ENCODE measurements around the gene TREM1. TPM values are rescaled to one million over a fixed set of nuclear protein-coding genes. Genes with fewer than 3 reads are reported as not detected.
"Not testable (repeated sequence)": the region's sequence is repeated elsewhere in the genome, so short reads cannot be mapped to it uniquely, and the experiment has no call there.

The TREM1 gene
- total RNA-seq, 1 experiment from 2014 or later: not detected

DNA sequence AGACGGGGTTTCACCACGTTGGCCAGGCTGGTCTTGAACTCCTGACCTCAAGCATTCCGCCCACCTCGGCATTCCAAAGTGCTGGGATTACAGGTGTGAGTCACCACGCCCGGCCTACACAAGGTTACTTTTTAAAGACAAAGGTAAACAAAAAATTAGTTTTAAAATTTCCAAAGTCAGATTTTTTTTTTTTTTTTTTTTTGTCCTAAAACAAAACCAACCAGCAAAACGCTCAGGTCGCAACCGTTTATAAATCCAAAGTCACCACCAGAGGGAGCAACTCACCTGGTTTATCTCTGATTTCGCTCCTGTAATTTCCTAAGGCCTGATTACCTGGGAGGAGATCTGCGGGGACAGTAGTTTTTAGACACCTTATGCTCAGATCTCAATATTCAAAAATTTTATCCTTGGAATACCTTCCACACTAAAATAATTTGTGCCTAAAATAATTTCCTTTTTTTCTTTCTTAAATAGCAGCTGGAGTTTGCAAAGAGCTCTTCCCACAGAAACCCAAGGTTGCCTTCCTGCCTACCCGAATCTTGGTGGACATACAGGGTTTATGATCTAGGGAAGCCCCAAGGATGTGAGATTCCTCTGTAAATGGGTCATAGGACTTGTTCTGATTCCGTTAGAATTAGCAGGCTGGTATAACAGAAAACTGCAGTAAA is 19.8 kb upstream of the TREM1 start:
- peak; percentile 83 for DNase-seq
- no peaks in the 10 kb centered on the region for H3K9me2 ChIP-seq (replicated peaks; ENCODE audit: insufficient read depth, low read length)
- no peak overlapping the region for H2AFZ ChIP-seq (ENCODE audit: low read length)
- no peak overlapping the region for H3K4me3 ChIP-seq (ENCODE audit: low read length)
- no peaks in the 10 kb centered on the region for H3K79me2 ChIP-seq (ENCODE audit: low read length)
- H4K20me1 ChIP-seq (ENCODE audit: insufficient read depth, low read depth, low read length): no peaks in the 10 kb centered on the region
- H3K27ac ChIP-seq (ENCODE audit: low read length): no peak overlapping the region
- no peak overlapping the region for H3K9ac ChIP-seq (ENCODE audit: low read length)
- no peaks in the 10 kb centered on the region for H3K4me1 ChIP-seq (ENCODE audit: low read length)
- no peaks in the 10 kb centered on the region for H3K9me3 ChIP-seq (ENCODE audit: low read length)
- H3K36me3 ChIP-seq (ENCODE audit: insufficient read depth, low read length): no peaks in the 10 kb centered on the region
- no peak overlapping the region for H3K4me2 ChIP-seq (ENCODE audit: low read depth, low read length, poor library complexity, severe bottlenecking)
- no peaks in the 10 kb centered on the region for H3K27me3 ChIP-seq (ENCODE audit: low read length)

GRCh38 chr6:41302638-41303037 is 16.2 kb upstream of the TREM1 start:
- H4K20me1 ChIP-seq (ENCODE audit: insufficient read depth, low read depth, low read length): no peaks in the 10 kb centered on the region
- H3K27me3 ChIP-seq (ENCODE audit: low read length): no peaks in the 10 kb centered on the region
- no peaks in the 10 kb centered on the region for H3K79me2 ChIP-seq (ENCODE audit: low read length)
- H3K4me2 ChIP-seq (ENCODE audit: low read depth, low read length, poor library complexity, severe bottlenecking): no peak overlapping the region
- H3K27ac ChIP-seq (ENCODE audit: low read length): no peak overlapping the region
- H3K9me2 ChIP-seq (replicated peaks; ENCODE audit: insufficient read depth, low read length): no peaks in the 10 kb centered on the region
- H3K4me3 ChIP-seq (ENCODE audit: low read length): no peak overlapping the region
- no peaks in the 10 kb centered on the region for H3K9me3 ChIP-seq (ENCODE audit: low read length)
- no peak overlapping the region for H2AFZ ChIP-seq (ENCODE audit: low read length)
- no peak overlapping the region for H3K9ac ChIP-seq (ENCODE audit: low read length)
- no peaks in the 10 kb centered on the region for H3K4me1 ChIP-seq (ENCODE audit: low read length)
- H3K36me3 ChIP-seq (ENCODE audit: insufficient read depth, low read length): no peaks in the 10 kb centered on the region
- DNase-seq: peak; percentile 42

DNA sequence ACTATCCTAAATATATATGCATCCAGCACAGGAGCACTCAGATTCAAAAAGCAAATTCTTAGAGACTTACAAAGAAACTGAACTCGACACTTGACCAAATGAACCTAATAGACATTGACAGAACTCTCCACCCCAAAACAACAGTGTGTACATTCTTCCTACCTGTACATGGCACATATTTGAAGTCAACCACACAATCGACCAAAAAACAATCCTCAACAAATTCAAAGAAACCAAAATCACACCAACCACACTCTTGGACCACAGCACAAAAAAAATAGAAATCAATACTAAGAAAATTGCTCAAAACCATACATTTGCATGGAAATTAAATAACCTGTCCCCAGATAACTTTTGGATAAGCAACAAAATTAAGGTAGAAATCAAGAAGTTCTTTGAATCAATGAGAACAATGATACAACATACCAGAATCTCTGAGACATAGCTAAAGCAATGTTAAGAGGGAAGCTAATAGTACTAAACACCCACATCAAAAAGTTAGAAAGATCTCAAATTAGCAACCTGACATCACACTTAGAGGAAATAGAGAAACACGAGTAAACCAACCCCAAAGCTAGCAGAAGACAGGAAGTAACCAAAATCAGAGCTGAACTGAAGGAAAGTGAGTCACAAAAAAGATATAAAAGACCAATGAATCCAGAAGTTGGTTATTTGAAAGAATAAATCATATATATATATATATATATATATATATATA is 12.5 kb upstream of the TREM1 start:
- no peak overlapping the region for H3K27ac ChIP-seq (ENCODE audit: low read length)

DNA sequence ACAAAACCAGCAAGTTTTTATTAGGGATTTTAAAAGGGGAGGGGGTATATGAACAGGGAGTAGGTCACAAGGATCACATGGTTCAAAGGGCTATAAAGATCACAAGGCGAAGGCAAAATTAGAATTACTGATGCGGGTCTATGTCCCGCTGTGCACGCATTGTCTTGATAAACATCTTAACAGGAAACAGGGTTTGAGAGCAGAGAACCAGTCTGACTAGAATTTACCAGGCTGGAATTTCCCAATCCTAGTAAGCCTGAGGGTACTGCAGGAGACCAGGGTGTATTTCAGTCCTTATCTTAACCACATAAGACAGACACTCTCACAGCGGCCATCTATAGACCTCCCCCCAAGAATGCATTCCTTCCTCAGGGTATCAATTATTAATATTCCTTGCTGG is 10.8 kb upstream of the TREM1 start:
- H3K27me3 ChIP-seq (ENCODE audit: low read length); H3K4me1 ChIP-seq (ENCODE audit: low read length); H3K4me2 ChIP-seq (ENCODE audit: low read depth, low read length, poor library complexity, severe bottlenecking); H3K4me3 ChIP-seq (ENCODE audit: low read length); DNase-seq; H3K79me2 ChIP-seq (ENCODE audit: low read length); H2AFZ ChIP-seq (ENCODE audit: low read length); H3K9ac ChIP-seq (ENCODE audit: low read length); H3K9me3 ChIP-seq (ENCODE audit: low read length); H3K9me2 ChIP-seq (replicated peaks; ENCODE audit: insufficient read depth, low read length); H3K36me3 ChIP-seq (ENCODE audit: insufficient read depth, low read length); H3K27ac ChIP-seq (ENCODE audit: low read length); H4K20me1 ChIP-seq (ENCODE audit: insufficient read depth, low read depth, low read length): not testable (repeated sequence)

More for the DNA sequence above, 12.5 kb upstream of the TREM1 start:
- Histone ChIP-seq H3K79me2 (ENCODE audit: low read length) (no peaks in the 10 kb centered on the region), H2AFZ (ENCODE audit: low read length) (no peak overlapping the region), H3K4me3 (ENCODE audit: low read length) (no peak overlapping the region), H3K9ac (ENCODE audit: low read length) (no peak overlapping the region), H3K9me2 (replicated peaks; ENCODE audit: insufficient read depth, low read length) (no peaks in the 10 kb centered on the region), H3K36me3 (ENCODE audit: insufficient read depth, low read length) (no peaks in the 10 kb centered on the region), H3K4me2 (ENCODE audit: low read depth, low read length, poor library complexity, severe bottlenecking) (no peak overlapping the region), H4K20me1 (ENCODE audit: insufficient read depth, low read depth, low read length) (no peaks in the 10 kb centered on the region), H3K9me3 (ENCODE audit: low read length) (no peaks in the 10 kb centered on the region), H3K4me1 (ENCODE audit: low read length) (no peaks in the 10 kb centered on the region), H3K27me3 (ENCODE audit: low read length) (no peaks in the 10 kb centered on the region)
- no peak for DNase-seq

GRCh38 chr6:41294214-41294872 is 7.9 kb upstream of the TREM1 start:
- Histone ChIP-seq H3K27ac (ENCODE audit: low read length) (no peak overlapping the region), H3K9me3 (ENCODE audit: low read length) (no peaks in the 10 kb centered on the region), H4K20me1 (ENCODE audit: insufficient read depth, low read depth, low read length) (no peaks in the 10 kb centered on the region), H3K4me2 (ENCODE audit: low read depth, low read length, poor library complexity, severe bottlenecking) (no peak overlapping the region), H3K4me1 (ENCODE audit: low read length) (no peaks in the 10 kb centered on the region), H3K4me3 (ENCODE audit: low read length) (no peak overlapping the region), H3K27me3 (ENCODE audit: low read length) (no peaks in the 10 kb centered on the region), H3K9me2 (replicated peaks; ENCODE audit: insufficient read depth, low read length) (no peaks in the 10 kb centered on the region), H3K9ac (ENCODE audit: low read length) (no peak overlapping the region), H3K36me3 (ENCODE audit: insufficient read depth, low read length) (no peaks in the 10 kb centered on the region), H3K79me2 (ENCODE audit: low read length) (no peaks in the 10 kb centered on the region), H2AFZ (ENCODE audit: low read length) (no peak overlapping the region)
- DNase-seq: no peak

DNA sequence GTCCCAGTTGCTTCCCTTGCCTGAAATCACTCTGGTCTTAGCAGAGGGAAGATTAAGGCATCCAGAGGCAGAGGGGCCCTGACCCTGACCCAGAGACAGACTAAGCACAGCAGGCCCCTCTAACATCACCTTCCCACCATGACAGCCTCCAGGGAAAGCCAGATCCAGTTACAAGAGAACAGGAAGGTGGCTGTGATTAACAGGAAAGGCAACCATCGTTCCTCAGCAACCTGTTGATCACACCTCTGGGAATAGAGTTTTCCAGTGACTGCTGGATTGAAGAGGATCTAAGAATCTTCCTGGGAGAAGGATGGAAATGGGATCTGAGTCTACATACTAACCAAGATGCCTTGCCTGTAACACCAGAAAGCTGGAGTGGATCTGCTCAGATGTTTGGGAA is 5.2 kb upstream of the TREM1 start:
- Histone ChIP-seq H3K36me3 (ENCODE audit: insufficient read depth, low read length) (no peaks in the 10 kb centered on the region), H3K4me1 (ENCODE audit: low read length) (no peaks in the 10 kb centered on the region), H3K9me3 (ENCODE audit: low read length) (no peaks in the 10 kb centered on the region), H2AFZ (ENCODE audit: low read length) (no peak overlapping the region), H3K27me3 (ENCODE audit: low read length) (no peaks in the 10 kb centered on the region), H3K79me2 (ENCODE audit: low read length) (no peaks in the 10 kb centered on the region), H4K20me1 (ENCODE audit: insufficient read depth, low read depth, low read length) (no peaks in the 10 kb centered on the region), H3K27ac (ENCODE audit: low read length) (no peak overlapping the region), H3K9ac (ENCODE audit: low read length) (no peak overlapping the region), H3K4me3 (ENCODE audit: low read length) (no peak overlapping the region), H3K4me2 (ENCODE audit: low read depth, low read length, poor library complexity, severe bottlenecking) (no peak overlapping the region), H3K9me2 (replicated peaks; ENCODE audit: insufficient read depth, low read length) (no peaks in the 10 kb centered on the region)
- DNase-seq: no peak

GRCh38 chr6:41289815-41290214 is 3.3 kb upstream of the TREM1 start:
- Histone ChIP-seq H3K4me2 (ENCODE audit: low read depth, low read length, poor library complexity, severe bottlenecking) (no peak overlapping the region), H3K4me1 (ENCODE audit: low read length) (no peaks in the 10 kb centered on the region), H3K9me2 (replicated peaks; ENCODE audit: insufficient read depth, low read length) (no peaks in the 10 kb centered on the region), H4K20me1 (ENCODE audit: insufficient read depth, low read depth, low read length) (no peaks in the 10 kb centered on the region), H3K27ac (ENCODE audit: low read length) (no peak overlapping the region), H3K79me2 (ENCODE audit: low read length) (no peaks in the 10 kb centered on the region), H3K9me3 (ENCODE audit: low read length) (no peaks in the 10 kb centered on the region), H2AFZ (ENCODE audit: low read length) (no peak overlapping the region), H3K4me3 (ENCODE audit: low read length) (no peak overlapping the region), H3K27me3 (ENCODE audit: low read length) (no peaks in the 10 kb centered on the region), H3K9ac (ENCODE audit: low read length) (no peak overlapping the region), H3K36me3 (ENCODE audit: insufficient read depth, low read length) (no peaks in the 10 kb centered on the region)
- DNase-seq: no peak

DNA sequence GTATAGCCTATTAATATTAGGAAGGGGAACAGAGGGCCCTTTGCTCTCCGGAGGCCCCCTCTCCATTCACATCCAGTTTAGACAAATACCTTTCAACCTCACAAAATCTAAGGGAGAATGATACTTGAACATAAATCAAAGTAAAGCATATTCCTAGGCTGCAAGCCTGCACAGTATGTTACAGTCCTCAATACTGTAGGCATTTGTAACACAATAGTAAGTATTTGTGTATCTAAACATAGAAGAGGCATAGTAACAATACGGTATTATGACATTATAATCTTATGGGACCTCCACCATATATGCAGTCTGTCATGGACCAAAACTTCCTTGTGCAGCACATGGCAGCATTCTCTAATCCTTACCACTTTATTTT is 2.3 kb upstream of the TREM1 start:
- Histone ChIP-seq H3K27ac (ENCODE audit: low read length) (no peak overlapping the region), H4K20me1 (ENCODE audit: insufficient read depth, low read depth, low read length) (no peaks in the 10 kb centered on the region), H3K36me3 (ENCODE audit: insufficient read depth, low read length) (no peaks in the 10 kb centered on the region), H2AFZ (ENCODE audit: low read length) (no peak overlapping the region), H3K4me3 (ENCODE audit: low read length) (no peak overlapping the region), H3K9me2 (replicated peaks; ENCODE audit: insufficient read depth, low read length) (no peaks in the 10 kb centered on the region), H3K27me3 (ENCODE audit: low read length) (no peaks in the 10 kb centered on the region), H3K9me3 (ENCODE audit: low read length) (no peaks in the 10 kb centered on the region), H3K9ac (ENCODE audit: low read length) (no peak overlapping the region), H3K79me2 (ENCODE audit: low read length) (no peaks in the 10 kb centered on the region), H3K4me2 (ENCODE audit: low read depth, low read length, poor library complexity, severe bottlenecking) (no peak overlapping the region), H3K4me1 (ENCODE audit: low read length) (no peaks in the 10 kb centered on the region)
- DNase-seq: no peak
